Measurements from ENCODE around the gene TBRG4.
"Not testable (repeated sequence)": the region's sequence is repeated elsewhere in the genome, so short reads cannot be mapped to it uniquely, and the experiment has no call there.

TBRG4 gene

DNA sequence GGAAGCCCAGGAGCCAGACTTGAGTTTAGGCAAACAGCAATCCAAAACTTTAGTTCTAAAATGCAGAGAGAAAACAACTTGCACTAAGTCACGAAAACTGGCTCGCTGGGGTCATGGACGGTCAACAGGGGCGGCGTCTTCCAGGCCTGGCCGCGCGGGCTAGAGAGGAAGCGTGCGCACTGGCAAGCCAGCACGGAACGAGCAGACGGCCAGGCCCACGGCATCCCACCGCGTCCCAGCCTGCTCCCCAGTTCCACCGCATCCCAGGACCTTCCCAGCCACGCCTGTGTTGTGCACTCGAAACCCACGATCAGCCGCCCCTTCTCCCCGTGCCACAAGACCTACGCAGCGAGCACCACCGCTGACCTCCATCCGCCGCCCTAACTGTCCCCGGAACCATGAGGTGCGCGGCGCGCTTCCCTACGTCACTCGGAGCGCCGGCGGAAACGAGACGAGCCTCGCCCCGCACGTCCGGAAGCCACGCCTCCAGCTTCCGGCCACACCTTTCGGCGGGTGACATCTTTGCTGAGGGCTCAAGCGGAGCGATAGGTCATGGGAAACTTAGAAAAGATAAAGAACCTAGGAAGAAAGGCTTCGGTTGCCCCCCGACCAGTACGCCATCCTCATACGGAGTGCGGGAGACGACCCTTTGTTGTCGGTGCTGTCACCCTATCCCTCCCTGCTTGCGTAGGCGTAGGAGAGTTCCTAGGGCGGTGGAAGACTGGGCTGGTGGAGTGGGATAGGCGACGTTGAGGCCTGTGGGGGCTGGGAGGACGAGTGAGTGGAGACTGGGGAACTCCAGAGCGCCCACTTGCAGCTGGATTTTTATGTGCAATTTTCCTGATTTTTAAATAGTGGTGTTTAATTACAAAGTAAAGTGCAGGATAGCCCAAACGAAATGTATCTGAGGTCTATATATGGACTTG lies at the start of gene TBRG4:
Gene TBRG4, minus strand, starts transcription at position 400 of the 926 bp plus-strand sequence. CDS start 2,460 bp downstream, outside the sequence.
- DNase-seq = peak; percentile 56 to 99 (median 90)

DNA sequence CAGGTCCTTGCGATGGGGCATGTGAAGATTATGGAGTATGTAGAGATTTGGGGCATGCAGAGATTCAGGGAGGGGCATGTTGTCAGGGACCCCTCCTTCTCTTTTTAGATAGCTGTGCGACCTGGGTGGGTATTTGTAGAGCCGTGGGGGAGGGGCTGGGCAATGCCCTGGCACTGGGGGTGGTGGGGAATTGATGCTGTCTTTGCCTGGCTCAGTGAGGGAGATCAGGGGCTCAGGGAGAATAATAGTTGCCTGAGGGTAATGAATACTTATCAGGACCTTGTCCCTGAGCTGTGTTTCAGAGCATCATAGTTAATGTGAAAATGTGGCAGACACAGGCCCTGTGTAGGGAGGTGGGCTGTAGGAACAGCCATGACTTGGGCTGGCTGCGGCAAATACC lies 49.6 kb upstream of the TBRG4 start:
- DNase-seq = no peak

DNA sequence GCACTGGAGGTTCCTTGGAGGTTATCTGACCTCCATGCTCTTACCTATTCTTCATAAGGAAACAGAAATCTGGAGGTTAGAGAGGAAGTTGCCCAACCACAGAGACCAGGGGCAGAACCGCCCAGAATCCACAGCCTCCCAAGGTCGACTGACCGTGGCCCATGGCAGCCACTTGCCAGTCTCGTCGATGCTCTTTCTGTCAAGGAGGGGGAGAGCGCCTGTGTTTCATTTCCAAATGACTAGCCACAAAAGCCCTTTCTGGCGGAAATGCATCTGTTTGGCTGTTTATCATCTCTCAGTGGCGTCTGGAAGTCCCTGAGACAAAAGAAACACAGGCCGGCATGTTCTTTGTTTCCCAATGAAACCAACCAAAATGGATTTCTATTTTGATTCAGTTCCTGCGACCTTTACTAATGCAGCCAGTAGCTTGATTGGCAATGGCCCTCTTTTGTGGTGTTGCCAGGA lies 49.0 kb upstream of the TBRG4 start:
- DNase-seq = peak in 1 of 51 donors; percentile 27

DNA sequence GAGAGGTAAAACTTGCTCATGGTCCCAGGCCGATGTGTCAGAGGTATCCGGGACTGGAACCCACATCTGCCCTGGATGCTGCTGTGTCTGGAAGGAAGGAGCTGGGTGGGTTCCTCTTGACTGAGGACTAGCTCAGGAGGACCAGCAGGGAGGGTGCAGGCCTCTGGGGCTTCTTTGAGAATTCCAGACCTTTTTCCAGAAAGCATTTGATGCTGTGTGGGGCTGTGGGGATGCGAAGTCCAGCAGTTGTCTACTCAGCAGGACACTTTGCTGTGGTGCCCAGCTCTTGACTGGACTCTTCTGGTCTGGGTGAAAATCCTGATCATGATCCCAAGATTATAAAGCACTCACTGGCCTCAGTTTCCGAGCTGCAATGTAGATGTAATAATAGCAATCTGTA lies 47.8 kb upstream of the TBRG4 start:
- no peak for DNase-seq

DNA sequence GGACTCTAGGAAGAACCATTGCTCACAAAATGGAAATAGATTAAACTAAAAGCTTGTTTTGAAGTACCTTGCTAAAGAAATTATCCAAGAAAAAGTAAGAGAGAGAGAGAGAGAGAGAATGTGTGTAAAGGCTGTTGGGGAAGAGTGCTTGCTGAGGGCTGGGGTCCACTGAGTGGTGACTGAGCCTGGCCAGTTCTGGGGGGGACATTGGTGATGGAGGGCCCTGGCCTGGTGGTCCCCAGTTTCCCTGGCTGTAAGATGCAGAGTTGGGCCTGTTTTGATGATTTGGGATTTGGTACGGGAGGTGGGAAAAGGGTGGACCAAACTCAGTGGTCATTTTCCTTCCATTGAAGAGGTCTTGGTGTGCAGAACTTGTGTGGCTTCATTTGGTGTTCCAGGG lies 47.0 kb upstream of the TBRG4 start:
- DNase-seq = no peak

DNA sequence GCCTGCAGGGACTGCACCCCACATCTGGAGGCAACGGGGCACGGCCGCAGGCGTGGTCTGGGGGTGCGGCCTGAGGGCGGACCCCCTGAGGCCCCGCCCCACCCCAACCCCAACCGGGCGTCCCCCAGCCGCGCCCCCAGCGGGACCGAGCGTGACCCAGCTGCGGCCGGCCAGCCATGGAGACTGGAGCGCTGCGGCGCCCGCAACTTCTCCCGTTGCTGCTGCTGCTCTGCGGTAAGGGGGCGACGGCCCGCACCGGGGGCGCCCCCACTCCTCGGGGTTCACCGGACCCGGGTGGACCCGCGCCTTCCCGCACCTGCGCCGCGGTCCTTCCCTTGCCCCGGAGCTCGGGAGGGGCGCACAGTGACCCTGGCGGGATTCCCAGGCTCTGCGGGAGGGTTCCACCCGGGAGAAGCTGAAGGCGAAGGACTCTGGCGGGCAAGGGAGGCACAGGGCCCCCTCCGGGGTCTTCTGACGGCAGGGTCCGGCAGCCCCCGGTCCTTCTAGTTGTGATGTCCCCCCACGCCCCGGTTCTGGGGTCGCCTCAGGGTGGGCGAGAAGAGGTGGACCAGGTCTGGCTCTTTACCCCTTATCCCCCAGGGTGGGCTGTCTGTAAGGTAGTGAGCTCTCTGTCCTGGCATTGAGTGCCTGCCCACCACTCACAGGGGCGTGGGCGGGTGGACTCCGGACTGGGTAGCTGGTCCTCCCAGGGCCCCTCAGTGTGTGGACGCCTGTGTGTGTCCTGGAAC lies 46.3 kb upstream of the TBRG4 start, which contains the start of gene RAMP3:
Gene RAMP3, plus strand, starts transcription at position 139 of the 749 bp plus-strand sequence. Its CDS starts 38 bp downstream, at position 177.
- peak in 2 of 51 donors; percentile 7 to 14 for DNase-seq

DNA sequence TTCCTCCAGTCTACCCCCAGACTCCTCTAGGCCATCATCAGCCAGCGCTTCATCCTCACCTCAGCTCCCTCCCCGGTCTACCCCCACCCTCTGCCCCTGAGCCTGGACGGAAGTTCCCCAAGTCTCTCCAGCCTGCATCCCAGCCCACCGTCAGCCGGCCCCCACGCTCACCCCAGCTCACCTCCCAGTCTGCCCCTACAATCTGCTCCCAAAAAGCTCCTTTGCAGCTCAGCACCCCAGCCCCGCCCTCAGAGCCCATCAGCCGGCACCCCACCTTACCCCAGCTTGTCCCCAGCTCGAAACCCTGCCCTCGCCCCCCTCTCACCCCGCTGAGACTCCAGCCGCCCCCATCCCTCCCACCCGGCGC lies 45.8 kb upstream of the TBRG4 start:
- DNase-seq = no peak

DNA sequence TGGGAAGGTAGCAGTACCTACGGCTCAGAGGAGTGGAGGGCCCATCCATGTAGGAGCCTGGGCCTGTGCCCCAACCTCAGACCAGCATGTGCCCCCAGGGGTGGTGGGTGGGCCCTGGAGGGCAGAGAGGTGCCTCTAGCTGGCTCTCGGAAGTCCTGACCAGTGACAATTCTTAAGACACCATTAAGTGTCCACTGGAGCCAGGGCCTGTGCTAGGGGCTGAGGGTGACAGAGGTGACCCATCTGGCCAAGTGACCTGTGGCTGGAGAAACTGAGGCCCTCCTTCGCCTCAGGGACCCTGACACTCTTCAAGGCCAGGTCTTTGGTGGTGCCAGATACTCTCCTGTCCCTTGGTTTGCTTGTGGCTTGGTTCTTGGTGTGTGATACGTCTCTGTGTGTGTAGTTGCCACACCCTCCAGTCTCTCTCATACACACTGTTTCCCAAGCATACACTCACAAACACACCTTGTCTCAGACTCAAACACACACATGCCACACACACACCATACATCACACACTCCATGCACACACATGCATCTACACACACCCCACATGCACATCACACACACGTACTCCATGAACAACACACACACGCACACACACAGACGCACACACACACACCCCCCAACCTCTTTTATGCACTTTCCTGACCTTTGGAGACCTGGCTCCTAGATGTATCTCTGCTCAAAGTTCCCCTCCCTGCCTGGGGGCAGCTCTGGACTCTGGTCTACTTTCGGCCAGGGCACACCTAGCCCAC lies 45.2 kb upstream of the TBRG4 start:
- DNase-seq = no peak

DNA sequence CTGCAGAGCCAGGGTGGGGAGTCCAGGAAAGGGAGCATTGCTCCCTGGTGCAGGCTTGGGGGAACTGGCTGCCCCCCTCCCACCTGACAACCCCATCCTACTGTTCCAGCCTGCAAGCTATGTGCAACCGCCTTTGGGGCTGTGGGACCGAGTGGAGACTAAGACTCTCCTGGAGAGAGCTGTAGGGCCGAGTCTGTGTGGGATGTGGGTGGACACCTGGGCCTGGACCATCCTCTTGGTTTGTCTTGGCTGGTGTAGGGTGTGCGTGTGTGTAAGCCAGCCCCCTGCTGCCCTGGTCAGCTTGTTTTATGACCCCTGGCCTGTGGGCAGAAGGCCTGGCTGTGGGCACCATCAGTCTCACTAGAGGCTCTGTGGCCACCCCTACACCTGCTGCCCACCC lies 44.4 kb upstream of the TBRG4 start:
- DNase-seq = no peak

DNA sequence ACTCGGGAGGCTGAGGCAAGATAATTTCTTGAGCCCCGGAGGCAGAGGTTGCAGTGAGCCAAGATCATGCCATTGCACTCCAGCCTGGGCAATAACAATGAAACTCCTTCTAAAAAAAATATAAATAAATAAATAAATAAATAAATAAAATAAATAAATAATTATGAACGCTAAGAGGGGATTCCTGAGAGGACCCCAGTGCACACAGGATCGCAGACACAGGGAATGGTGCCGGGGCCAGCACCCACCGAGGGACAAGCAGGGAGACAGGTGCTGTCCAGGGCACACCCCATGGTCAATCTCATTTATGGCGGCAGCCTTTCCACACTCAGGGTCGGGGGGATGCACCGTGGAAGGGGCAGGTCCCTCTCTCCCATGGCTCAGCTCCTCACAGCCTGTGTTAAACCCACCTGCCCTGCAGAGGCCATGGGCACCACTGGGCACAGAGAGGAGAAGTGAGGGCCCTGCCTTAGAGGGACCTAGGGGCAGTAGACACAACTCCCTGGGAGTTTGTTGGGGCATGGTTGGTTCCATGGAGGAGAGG lies 43.9 kb upstream of the TBRG4 start:
- DNase-seq = no peak

DNA sequence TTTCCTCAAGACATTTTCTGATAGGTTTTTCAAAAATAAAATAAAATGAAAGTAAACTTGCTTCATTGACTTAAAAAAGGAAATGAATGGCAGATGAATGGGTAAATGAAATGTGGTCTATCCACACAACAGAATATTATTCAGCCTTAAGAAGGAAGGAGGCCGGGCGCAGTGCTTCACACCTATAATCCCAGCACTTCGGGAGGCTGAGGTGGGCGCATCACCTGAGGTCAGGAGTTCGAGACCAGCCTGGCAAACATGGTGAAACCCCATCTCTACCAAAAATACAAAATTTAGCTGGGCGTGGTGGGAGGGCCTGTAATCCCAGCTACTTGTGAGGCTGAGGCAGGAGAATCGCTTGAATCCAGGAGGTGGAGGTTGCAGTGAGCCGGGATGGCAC lies 42.4 kb upstream of the TBRG4 start:
- DNase-seq = not testable (repeated sequence)

DNA sequence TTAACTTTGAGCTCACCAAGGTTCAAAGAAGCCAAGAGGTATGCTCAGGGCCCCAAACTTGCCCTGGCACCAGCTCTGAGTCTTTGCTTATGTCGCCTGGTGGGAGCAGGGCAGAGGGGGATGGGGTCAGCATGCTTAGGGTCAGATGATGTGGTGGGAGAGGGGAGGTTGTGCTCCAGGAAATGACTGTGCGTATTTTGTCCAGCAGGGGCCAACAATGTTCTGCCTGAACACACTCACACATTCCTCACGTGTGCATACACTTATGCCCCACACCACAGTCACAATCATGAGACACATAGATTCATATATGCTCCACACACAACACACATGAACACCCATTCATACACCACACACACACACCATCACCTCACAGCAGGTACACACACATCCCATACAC lies 41.7 kb upstream of the TBRG4 start:
- DNase-seq = no peak

DNA sequence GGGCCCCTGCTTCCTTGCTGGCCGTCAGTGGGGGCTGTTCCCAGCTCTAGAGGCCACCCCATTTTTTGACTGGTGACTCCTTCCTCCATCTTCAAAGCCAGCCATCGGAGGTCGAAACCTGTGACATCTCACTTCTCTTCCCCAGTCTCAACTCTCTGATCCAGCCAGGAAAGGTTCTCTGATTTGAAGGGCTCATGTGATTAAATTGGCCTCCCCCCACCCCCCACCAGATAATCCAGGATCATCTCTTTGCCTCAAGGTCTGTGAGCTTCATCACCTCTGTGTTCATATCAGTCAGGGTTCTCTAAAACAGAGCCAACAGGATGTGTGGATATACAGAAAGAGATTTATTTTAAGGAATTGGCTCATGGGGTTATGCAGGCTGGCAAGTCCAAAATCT lies 40.5 kb upstream of the TBRG4 start:
- no peak for DNase-seq

DNA sequence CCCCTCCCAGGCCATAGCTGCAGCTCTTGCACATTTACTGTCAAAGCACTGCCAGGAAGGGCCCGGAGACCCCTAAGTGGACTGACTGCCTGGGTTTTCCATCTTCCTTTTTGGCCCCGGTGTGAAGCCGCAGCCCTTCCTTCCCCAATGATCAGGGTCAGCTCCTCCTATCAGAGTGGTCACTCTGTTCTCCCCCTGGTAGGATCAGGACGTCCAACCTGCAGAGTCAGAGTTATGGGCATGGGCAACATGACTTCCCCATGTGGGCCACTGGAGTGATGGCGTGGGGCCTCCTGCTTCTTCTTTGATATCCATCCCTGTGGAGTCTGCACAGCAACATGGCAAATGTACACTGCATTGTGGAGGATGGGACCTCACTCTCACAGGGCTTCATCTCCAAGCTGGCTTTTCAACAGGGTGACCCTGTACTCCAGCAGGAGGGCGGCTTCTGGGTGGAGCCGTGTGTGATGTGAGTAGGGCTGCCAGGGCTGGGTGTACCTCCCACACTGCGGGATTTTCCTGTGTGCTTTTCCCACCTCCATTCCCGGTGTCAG lies 39.7 kb upstream of the TBRG4 start:
- DNase-seq = no peak

DNA sequence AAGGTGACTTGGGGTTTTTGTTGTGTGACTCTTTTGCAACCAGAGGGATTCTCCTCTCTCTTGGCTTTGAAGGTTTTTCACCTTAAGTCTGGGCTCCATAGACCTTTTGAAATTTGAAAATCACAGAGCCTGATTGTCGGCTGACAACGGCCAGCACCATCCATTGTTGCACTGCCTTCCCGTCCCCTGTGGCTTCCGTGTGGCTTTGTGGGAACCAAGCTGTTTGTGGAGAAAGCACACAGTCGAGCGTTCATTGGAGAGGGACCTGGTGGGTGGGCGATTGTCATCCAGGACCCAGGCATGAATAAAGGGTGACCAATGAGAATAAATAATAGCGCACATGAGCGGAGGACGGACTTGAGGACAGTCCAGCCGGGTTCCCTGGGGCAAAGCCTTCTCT lies 38.7 kb upstream of the TBRG4 start:
- no peak for DNase-seq

DNA sequence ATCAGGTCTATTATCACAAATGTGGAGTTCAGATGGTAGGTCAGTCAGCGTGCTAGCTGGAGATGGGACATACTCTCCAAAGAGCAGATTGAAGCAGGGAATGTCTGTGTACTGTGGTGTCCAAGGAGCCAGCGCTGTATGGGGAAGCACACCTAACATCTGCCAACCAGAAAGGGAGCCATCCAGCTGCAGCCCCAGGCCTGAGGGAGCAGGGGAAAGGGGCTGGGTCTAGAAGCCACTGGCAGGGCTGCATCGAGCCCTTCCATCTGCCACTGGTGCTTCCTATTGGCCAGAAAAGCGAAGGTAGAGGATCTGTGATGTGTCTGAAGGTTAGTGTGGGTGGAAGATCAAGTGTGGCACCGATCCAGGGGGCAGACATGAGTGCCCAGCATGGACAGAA lies 38.1 kb upstream of the TBRG4 start:
- no peak for DNase-seq

DNA sequence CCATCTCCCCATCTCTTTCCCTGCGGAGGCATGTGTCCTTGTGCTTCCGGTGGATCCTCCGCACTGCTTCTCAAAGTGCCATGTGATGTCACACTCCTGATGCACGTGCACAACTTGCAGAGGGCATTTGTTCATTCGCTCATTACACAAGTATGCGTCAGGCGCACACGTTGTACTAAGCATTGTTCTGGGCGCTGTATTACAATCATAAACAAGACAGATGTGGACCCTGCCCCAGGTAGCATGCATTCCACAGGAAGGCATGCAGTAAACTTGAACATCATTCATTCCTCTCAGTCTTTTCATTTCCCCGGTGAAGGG lies 37.1 kb upstream of the TBRG4 start:
- no peak for DNase-seq

DNA sequence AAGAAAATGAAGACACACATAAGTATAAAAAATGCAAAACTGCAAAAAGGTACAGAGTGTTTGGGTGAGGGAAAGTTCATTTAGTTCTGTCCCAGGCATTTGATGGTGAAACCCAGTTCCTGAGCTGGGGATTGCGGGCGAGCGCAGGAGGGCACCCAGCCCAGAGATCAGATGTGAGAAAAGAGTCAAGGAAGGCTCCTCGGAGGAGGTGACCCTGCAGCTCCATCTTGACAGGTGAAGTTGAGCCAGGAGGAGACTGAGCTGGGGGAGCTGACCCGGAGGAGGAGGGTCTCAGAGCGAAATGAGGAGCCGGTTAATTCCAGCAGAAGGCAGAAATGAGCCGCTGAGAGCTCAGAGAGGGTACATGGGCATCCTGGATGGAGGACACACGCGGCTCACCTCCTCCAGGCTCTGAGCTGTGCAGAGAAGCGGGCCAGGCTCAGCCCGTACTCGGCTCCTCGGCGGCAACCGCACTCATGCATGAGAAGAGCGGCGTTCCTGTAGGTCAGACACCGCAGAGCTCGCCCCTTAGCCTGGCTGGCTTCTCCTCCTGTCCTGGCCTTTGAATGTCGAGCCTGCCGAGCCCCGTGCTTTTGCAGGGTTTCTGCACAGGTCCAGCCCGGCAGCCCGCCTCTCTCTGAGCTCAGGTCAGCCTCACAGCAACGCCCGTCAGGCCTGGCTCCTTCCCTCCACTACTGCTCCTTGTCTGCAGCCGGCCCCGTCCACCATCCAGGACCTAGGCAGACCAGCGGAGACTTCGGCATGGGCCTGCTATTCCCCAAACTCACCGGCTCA lies 36.6 kb upstream of the TBRG4 start:
- no peak for DNase-seq

DNA sequence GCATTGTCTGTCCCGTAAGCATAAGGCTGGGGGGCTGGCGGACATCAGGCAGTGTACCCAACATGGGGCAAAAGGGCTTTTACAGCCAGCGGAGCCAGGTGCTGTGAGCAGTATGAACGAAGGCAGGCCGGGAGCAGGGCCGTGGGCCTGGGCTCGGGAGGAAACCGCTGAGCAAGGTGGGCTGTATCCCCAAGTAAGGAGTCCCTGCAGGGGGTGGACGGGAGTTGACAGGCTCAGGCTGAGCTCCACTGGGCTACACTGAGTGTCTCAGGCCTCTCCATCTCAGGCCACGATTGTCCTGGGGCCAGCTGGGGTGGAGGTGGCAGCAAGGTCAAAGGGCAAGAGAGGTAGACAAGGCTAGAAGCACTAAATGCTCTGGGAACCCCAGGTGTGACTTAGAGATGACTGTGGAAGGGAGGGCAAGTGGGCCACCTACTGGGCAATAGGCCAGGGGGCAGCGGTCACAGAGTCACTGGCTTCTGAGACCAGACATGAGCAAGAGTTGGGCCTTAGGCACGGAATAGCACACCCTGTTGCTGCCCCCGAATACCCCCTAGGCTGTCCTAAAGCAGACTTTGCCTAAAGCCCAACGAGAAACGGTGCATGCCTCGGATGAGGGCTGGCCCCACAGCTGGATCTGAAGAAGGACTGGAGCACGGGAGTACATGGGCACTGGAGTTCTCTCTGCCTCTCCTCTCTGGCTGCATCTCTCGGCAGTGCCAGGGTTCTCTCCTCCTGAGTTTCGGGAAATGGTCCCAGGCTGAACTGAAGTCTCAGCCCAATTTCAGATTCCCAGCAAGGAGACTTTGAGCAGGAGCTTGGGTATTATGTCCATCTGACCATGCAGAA lies 35.3 kb upstream of the TBRG4 start:
- no peak for DNase-seq

DNA sequence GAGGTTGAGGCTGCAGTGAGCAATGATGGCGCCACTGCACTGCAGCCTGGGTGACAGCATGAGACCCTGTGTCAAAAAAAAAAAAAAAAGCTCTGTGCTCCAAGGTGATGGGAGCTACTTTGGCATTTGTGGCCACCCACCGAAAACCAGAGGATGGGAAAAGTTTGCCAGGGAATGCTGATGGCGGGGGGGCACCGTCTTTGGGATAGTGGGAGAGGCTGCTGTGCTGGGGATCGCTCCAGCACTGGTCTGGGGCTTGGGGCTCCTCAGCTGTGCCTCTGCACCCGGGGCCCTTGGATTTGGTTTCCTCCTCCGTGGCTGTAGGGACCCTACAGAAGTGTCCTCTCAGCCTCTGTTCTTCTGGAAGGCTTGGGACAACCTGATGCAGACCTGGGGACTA lies 34.4 kb upstream of the TBRG4 start:
- DNase-seq = no peak

Data from hypothalamus (tissue), 51 donors.